Hypothalamus (tissue), 51 donors: Measurements from ENCODE around the gene STX2.

ENCODE experiments used
- DNase-seq, 51 donors: peaks; one replicate each; lab custom pipeline; 2025; lab: John Stamatoyannopoulos, UW

Gene STX2

DNA sequence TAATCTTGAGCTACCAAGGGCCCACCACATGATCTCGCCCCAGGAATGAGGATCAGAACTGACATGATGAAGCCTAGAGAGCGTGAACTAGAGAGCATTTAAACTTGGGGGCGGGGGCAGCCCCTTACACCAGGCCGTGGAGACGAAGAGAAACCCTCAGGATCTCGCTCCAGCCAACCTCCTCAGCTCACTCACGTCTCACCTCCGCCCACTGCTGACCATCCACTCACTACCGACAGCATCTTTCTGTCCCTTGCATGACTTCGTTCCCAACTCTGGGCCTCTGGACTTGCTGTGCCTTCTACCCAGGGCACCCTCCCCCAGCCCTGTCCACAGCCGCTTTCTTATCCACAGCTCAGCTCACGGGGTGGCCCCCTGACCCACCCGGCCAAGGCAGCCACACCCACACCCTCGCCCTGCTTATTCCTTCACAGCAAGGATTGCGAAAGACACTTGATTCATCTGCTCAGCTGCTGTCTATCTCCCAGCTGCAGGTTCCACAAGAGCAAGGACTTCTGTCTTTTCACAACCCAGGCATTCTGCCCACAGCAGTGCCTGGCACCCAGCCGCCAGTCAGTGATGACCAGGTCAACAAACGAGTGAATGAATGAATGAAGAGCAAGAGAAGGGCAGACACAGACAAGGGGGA is 6.4 kb downstream of the STX2 start:
- peak in 35 of 51 donors; percentile 4 to 65 (median 34) for DNase-seq

DNA sequence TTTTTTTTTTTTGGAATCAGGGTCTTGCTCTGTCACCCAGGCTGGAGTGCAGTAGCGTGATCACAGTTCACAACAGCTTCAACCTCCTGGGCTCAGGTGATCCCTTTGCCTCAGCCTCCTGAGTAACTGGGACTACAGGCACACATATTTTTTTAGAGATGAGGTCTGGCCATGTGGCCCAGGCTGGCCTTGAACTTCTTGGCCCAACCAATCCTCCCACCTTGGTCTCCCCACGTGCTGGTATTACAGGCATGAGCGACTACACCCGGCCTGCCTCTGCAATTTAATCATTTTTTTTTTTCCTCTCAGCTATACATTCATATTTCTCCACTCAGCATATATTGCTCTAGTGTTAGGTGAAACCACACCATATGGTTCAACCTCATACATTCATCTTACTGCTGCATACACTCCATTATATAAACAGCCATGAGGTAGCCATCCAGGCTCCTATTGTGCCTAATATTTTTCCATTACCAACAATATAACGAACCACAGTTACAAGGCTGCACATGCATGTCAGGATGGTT is 7.1 kb downstream of the STX2 start:
- no peak for DNase-seq

DNA sequence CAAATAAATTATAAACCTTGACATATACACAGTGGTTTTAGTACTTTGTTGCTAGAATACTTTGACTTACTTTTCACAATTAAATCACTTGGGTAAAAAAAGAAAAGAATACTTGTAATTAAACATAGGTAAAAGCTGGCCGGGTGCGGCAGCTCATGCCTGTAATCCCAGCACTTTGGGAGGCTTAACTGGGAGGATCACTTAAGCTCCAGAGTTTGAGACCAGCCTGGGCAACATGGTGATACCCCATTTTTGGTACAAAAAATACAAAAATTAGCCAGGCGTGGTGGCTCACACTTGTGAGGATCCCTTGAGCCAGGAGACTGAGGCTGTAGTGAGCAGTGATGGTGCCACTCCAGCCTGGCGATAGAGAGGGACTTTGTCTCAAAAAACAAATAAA is 7.8 kb downstream of the STX2 start:
- DNase-seq: no peak

DNA sequence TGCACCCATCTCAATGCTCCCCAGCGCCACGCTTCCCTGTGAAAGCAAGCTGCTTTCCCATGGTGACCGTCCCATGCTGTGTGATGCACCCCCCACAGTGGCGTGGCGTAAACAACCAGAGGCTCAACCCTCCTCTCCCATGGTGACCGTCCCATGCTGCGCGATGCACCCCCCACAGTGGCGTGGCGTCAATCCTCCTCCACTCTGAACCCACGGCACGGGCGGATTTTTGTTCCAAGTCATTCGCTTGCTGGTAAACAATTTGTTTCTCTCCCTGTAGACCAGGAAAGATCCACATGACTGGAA is 8.9 kb downstream of the STX2 start:
- DNase-seq: peak in 2 of 51 donors; percentile 16 to 19

DNA sequence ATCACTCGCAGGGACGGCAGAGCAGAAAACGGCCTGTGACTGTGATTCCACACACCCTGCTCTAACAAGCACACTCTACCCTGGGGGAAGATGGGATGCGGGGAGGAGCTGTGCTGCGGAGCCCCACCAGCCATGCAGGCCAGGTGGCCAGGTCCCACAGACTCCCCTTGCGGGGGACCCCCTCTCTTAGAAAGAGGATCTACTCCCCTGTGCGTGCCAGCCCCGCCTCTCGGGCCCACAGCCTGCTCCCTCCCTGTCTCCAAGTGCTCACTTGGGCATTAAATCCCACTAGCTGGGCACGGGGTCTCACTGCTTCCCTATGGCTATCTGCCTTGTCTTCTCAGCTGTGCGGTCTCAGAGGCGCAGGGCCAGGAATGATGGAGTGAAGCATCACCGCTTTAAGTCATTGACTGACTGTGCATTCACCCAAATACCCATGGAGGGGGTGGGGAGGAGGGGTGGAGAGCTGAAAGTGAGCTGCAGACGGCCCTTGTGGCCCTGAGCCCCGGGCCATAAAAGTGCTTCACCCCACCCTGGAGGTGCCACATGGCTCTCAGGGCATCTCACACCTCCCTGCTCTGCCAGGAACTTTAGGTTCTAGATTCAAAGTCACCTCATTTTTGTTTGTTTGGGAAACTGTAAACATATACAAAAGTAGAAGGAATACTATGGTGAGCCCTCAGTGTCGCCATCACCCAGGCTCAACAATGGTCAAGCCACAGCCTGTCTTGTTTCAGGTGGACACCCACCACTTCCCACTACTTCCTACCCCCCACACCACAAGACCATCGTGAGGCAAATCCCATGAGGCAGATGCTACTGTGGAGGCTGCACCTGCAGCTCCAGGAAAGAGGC is 9.4 kb downstream of the STX2 start:
- no peak for DNase-seq

DNA sequence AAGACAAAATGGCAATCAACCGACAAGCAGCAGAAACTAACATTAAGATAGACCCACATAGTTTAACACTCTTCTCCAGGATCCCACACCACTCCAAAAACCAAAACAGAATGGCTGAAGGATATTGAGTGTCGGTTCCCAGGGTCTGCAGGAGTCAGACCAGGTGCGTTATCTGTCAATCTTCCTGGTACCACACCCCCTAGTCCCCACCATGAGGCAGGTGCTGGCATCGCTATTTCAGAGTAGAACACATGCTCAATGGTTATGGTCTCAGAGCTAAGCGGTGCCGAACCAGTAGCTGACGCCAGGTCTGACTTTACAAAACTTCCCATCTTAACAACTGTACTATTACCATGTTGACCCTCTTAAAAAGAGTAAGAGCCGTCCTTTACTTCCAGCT is 10.2 kb downstream of the STX2 start:
- DNase-seq: no peak

DNA sequence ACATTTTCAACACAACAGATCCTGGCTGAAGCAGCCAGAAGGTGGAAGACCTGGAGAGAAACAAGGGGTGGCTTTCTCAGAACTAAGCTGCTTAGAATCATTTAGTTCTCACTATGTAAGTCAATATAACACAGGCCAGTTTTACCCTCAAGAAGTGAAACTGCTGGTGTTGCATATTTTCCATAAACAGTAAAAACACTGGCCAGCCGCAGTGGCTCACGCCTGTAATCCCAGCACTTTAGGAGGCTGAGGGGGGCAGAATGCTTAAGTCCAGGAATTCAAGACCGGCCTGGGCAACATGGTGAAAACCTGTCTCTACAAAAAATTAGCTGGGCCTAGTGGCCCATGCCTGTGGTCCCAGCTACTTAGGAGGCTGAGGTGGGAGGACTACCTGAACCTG is 11.6 kb downstream of the STX2 start:
- DNase-seq: no peak

DNA sequence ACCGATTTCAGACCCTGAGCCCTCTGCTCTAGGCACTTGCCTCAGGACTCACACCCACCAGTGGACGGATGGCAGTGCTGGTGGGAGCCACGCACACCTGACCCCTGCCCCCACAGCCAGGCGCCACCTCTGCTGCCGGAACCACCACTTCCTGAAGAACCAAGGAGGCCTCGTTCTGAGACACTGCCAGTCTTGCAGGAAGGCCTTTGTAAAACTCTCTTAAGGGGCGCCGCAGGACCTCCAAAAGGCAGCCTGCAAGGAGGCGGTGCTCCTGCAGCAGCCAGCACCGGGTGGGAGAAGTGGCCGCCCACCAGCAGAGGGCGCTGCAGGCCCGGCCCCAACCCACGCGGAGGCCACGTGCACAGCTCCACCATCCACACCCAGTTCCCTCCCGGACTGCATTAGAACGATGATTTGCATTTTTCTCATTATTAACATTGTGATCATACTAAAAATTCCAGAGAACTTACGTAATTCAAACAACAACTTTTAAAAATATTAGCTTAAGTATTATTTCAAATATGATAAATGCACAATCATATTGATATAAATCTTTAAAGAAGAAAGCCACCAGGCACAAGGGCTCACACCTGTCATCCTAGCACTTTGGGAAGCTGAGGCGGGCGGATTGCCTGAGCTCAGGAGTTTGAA is 12.8 kb downstream of the STX2 start:
- DNase-seq: peak in 15 of 51 donors; percentile 4 to 58 (median 26)

DNA sequence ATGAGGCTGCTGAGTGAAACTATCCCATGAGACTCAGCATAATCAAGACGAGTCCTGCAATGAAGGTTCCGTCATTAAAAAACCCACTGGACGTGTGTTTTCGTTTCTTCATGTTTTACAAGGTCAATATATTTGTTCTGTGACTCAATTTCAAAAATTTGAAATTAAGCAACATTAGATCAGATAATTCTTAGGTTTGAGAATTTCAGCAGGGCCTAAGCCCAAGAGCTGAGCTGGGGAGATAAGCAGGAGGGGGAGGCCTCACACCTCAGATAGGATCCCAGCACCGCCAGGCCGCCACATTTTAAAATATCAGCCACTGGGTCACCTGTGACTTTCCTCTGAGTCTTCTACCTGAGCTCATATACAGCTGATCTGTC is 13.3 kb downstream of the STX2 start:
- DNase-seq: no peak

DNA sequence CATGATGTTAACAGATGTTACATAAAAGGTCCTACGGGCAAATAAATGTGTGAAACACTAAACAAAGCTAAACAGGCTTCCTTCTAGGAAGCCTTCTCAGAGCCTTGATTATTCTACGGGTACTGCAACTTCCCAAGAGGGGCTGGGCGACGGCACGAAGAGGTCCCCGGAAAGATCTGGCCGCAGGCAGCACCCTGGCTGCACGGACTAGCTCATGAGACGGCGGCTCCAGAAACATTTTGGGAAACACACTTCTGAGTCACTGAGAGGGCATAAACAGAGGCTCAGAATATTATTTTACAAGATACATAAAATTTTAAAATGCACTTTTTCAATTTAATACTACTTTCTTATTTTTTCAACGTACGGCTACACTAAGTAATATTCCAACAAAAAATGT is 19.4 kb downstream of the STX2 start:
- DNase-seq: no peak

DNA sequence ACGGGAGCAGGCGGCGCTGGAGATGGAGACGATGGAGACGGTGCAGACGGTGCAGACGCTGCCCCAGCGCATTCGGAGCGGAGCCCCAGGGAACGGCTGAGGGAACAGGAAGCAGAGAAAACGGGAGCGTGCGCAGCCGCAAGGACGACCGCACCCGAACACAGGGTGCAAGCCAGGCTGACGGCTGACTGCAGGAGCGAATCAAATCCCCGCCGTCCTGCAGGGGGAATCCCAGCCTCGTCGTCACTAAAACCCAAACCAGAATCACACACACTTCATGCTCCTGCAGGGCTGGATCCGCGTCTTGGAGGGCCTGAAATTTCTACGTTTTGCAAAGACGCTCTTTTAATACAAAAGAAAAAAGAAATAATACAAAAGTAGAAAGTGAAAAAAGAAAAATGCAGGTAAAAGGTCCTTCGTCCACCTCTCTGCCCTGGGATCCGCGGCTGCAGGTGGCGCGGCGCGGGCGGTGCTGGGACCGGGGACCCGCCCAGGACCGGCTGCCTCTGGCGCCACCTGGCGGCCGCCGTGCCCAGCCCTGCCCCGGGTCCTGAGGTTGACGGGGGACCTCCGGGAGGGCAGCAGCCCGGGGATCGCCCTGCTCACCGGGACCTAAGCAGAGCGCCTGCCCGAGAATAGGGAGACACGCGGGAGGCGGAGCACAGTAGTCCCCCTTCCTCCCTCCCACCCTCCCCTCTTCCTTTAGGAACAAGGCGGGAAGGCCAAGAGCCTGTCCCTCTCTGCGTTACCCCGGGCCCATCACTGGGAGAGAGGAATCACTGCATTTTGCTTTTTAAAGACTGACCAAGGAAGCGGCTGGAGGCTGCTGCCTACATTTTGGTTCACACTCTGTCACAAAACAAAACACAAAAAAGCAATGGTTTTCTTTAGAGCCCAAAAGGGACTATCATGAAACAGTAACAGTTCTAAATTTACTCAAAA is 20.1 kb downstream of the STX2 start:
- DNase-seq: peak in 38 of 51 donors; percentile 8 to 77 (median 30)

DNA sequence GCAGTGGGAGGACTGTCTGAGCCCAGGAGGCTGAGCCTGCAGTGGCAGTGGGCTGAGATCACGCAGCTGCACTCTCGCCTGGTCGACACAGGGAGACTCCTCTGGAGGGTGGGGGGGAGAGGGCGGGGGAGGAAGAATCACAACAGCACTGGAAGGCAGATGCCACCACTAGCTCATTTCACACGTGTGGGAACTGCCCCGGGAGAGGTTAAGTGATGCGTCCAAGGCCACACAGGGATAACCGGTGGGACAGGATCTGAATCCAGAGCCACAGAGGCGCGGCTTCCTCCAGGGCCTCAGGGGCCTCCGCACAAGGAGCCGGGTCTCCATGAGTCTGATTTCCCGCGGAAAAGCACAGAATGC is 20.8 kb downstream of the STX2 start:
- DNase-seq: no peak

DNA sequence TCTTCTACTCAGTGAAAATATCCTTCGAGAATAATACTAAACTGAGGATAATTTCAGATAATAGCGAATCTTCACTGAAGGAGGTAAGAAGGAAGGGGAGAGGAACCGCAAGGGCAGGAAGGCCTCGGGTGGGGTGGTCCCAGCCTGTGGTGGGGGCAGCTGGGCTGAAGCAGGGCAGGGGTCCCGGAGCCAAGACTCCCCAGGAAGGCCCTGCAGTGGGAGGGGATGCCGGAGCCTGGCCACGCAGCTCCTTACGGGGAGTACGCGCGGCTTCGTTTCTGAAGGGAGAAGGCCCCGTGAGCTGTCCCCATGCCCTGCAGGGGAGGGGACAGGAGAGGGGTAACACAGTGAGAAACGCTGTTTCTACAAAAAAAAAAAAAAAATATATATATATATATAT is 21.2 kb downstream of the STX2 start:
- no peak for DNase-seq

DNA sequence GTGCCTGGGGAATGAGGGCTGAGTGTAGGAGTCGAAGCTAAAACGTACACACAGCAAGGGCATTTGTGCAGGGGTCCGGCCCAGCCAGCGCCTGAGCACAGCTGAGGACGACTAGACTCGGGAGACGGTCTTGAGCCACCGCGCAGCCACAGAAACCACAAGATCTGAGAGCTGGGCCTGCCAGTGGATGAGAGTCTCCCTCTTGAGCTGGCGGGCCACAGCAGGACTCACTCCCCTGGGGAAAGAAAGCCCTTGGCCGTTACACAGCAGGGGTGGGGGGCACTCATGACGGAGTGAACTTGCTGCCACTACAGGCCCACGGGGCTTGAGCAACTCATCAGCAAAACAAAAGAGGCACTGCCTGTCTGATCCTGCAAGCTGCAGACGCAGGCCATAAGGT is 23.0 kb downstream of the STX2 start:
- no peak for DNase-seq

DNA sequence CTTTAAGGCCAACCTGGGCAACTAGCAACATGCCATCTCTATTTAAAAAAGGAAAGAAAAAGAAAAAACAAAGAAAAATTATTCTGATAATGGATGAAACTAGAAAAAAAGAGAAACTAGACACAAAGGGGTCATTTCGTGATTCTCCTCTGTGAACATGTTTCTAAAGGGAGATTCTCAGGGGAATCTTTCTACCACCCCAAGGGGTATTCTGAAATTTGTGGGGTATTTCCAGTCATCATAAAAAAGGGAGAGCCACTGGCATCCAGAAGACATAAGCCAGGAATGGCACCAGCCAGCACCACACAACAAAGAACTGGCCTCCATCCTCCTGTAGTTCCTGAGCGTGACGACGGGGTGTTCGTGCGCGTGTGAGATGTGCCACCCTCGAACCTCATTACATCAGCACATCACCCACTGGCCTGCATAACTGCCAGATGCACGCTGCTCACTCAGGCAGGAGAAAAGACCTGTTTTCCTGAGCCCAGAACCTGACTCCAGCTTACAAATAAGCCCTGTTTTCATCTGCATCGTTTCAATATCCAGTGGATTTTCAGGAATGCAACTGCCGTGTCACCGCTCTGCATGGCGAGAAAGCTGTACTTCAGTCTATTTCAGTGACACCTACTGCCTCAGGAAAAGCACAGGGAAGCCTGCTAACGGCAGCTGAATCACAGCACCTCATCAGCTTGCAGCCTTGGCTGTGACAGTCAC is 23.9 kb downstream of the STX2 start:
- peak in 12 of 51 donors; percentile 8 to 72 (median 30) for DNase-seq

DNA sequence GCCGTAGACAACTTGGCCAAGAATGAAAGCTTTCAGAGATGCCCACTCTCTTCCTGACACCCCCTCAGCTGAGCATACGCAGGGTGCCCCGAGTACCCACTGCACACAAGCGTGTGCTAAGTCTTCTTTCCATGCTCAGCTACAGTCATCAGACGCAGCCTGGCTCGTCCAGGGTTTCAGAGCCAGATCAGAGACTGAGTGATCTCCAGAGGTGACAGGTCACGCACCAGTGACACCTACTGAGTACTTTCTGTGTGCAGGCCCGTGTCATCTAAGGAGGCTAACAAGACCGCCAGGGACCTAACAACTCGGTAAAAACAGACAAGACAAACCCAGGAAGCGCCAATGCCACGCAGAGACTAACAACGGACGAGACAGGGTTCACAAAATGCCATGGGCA is 25.1 kb downstream of the STX2 start:
- DNase-seq: no peak

DNA sequence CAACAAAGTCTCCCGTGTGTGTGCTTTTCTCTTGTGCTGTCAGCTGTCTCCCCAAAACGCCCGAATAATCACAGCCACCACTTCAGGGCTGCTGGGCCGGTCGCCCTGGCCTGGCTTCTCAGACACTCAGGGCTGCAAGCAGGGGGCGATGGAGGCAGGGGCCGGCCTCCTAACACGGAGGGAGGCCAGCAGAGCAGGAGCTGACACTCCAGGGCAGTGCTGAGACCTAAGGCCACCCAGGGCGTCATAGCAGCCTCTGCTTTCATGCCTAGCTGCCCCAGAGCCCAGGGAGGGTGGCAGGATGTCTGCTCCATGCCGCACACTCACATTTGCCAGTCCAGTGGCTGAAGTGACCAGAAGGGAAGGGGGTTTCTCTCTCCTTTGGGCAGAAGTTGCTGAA is 25.6 kb downstream of the STX2 start:
- no peak for DNase-seq

DNA sequence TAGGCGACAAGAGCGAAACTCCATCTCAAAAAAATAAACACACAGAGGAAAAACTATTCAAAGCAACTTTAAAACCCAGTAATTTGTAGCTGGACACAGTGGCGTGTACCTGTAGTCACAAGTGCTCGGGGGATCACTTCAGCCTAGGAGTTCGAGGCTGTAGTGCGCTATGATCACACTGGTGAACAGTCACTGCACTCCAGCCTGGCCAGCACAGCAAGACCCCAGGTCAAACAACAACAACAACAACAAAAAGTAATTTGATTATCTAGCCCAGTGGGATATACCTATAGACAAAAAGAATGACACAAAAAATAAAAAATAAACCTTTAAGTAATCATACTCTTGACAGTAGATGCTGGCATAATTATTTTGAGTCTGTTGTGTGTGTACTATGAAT is 29.3 kb downstream of the STX2 start:
- no peak for DNase-seq

DNA sequence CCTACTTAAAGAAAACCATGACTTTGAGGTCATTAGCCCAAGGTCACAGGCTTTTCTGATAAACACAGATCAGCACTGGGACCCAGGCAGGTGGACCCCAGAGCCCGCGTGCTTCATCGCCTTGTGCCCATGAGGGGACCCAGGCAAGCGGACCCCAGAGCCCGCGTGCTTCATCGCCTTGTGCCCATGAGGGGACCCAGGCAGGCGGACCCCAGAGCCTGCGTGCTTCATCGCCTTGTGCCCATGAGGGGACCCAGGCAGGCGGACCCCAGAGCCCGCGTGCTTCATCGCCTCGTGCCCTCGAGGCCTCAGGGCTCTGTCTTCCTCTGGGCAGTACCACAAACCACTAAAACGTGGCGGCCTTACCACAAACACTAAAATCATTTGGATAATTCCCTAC is 31.7 kb downstream of the STX2 start:
- DNase-seq: no peak

DNA sequence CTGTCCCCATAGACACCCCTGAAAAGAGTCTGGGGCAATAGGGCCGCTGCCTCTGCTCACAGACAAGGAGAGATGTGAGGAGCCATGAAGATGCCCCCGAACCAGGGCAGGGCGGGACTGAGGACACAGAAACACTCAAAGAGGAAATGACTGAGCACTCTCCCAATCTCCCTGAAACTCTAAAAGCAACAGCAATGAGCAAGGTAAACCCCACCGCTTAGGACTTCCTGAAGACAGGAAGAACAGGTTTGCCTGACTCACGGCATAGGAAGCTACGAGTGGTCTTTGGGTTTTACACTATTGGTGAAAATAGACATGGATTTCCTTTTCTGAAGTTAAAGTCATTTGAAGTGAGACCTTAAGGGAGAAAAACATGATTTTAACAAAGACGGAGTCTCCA is 32.5 kb downstream of the STX2 start:
- no peak for DNase-seq
